IMR-90 (cell line): ENCODE measurements around the gene PANK4. TPM values are rescaled to one million over a fixed set of nuclear protein-coding genes. Genes with fewer than 3 reads are reported as not detected.

Experiments used
- ATAC-seq: fragments of 200-7000 bp; cut with Tn5 transposase; 2 replicates; pipeline ENCODE4 v1.9.1; 2020; ENCODE audit warnings: low read depth, mild to moderate bottlenecking, moderate library complexity
- BruUV-seq: library from RNA; stranded (reverse); fragments of 400-500 nt; replicated peaks from 2 replicates; lab custom pipeline; 2021; lab: Mats Ljungman, UMichigan
- CTCF ChIA-PET: fragments of 300-600 bp; formaldehyde crosslinking; extraction: SDS; loops from one replicate; lab custom pipeline; 2021; ENCODE audit warnings: antibody characterized with exemption; lab: Yijun Ruan, JAX
- POLR2A ChIA-PET: fragments of 300-600 bp; sonication (Branson Sonifier 250); formaldehyde crosslinking; loops from one replicate; lab custom pipeline; 2022; ENCODE audit warnings: antibody characterized with exemption; ENCODE audit not compliant: unreplicated experiment; lab: Charles Lee
- DNase-seq: peaks from one replicate; pipeline ENCODE4 v3.0.0; 2013
- H2AFZ ChIP-seq: replicated peaks from 2 replicates; pipeline ENCODE3; 2013; ENCODE audit warnings: low read length, mild to moderate bottlenecking; ENCODE audit not compliant: poor library complexity
- H2AK5ac ChIP-seq: 2 replicates; pipeline ENCODE4 v1.6.1; 2013; ENCODE audit warnings: low read depth, low read length, inconsistent platforms
- H2AK9ac ChIP-seq: replicated peaks from 2 replicates; pipeline ENCODE3; 2013; ENCODE audit warnings: mild to moderate bottlenecking, low read depth, low read length, moderate library complexity; ENCODE audit not compliant: poor library complexity
- H2BK120ac ChIP-seq: 2 replicates; pipeline ENCODE4 v1.6.1; 2013; ENCODE audit warnings: low read depth, low read length, inconsistent platforms
- H2BK15ac ChIP-seq: 3 replicates; pipeline ENCODE4 v1.6.1; 2013; ENCODE audit warnings: low read depth, low read length, inconsistent platforms
- H2BK20ac ChIP-seq: 2 replicates; pipeline ENCODE4 v1.6.1; 2013; ENCODE audit warnings: low read depth, mild to moderate bottlenecking, inconsistent platforms, low read length, moderate library complexity
- H2BK5ac ChIP-seq: 2 replicates; pipeline ENCODE4 v1.6.1; 2013; ENCODE audit warnings: mild to moderate bottlenecking, low read depth, low read length, inconsistent platforms; ENCODE audit not compliant: poor library complexity, severe bottlenecking
- H3K14ac ChIP-seq: replicated peaks from 2 replicates; pipeline ENCODE4 v1.6.1; 2013; ENCODE audit warnings: low read depth, low read length, inconsistent platforms
- H3K18ac ChIP-seq: 2 replicates; pipeline ENCODE4 v1.6.1; 2013; ENCODE audit warnings: low read depth, low read length, control low read depth
- H3K23ac ChIP-seq: 2 replicates; pipeline ENCODE4 v1.6.1; 2013; ENCODE audit warnings: low read depth, low read length, inconsistent platforms
- H3K27ac ChIP-seq: 2 replicates; pipeline ENCODE4 v1.5.1; 2013; ENCODE audit warnings: mild to moderate bottlenecking, control low read depth, low read length; ENCODE audit not compliant: insufficient read depth
- H3K27me3 ChIP-seq: 2 replicates; pipeline ENCODE4 v1.6.1; 2013; ENCODE audit warnings: low read length; ENCODE audit not compliant: control insufficient read depth, insufficient read depth
- H3K36me3 ChIP-seq: 2 replicates; pipeline ENCODE4 v1.6.1; 2013; ENCODE audit warnings: low read length, mixed read lengths; ENCODE audit not compliant: control insufficient read depth, insufficient read depth
- H3K4ac ChIP-seq: 2 replicates; pipeline ENCODE4 v1.6.1; 2013; ENCODE audit warnings: low read depth, low read length, inconsistent platforms
- H3K4me1 ChIP-seq: 2 replicates; pipeline ENCODE4 v1.6.1; 2013; ENCODE audit warnings: low read length, mixed read lengths; ENCODE audit not compliant: control insufficient read depth, insufficient read depth
- H3K4me2 ChIP-seq: 2 replicates; pipeline ENCODE4 v1.6.1; 2013; ENCODE audit warnings: low read depth, mild to moderate bottlenecking, control low read depth, low read length, moderate library complexity
- H3K4me3 ChIP-seq: 2 replicates; pipeline ENCODE4 v1.5.1; 2013; ENCODE audit warnings: low read depth, mild to moderate bottlenecking, control low read depth, low read length, moderate library complexity; ENCODE audit not compliant: insufficient read depth
- H3K56ac ChIP-seq: 2 replicates; pipeline ENCODE4 v1.6.1; 2013; ENCODE audit warnings: low read length, inconsistent platforms; ENCODE audit not compliant: insufficient read depth; ENCODE audit errors: extremely low read depth
- H3K79me1 ChIP-seq, 2 experiments: 2 replicates each; pipeline ENCODE4 v1.6.1; 2013; ENCODE audit warnings: low read length in 2 of 2, inconsistent platforms in 1 of 2, low read depth in 1 of 2
- H3K9ac ChIP-seq: 2 replicates; pipeline ENCODE4 v1.6.1; 2013; ENCODE audit warnings: low read depth, low read length, control low read depth
- H3K9me1 ChIP-seq: 2 replicates; pipeline ENCODE4 v1.6.1; 2013; ENCODE audit warnings: low read length, inconsistent platforms; ENCODE audit not compliant: insufficient read depth
- H3K9me3 ChIP-seq: 2 replicates; pipeline ENCODE4 v1.6.1; 2013; ENCODE audit warnings: low read length; ENCODE audit not compliant: control insufficient read depth, insufficient read depth
- H4K20me1 ChIP-seq: 2 replicates; pipeline ENCODE4 v1.6.1; 2013; ENCODE audit warnings: low read length, inconsistent platforms; ENCODE audit not compliant: insufficient read depth
- H4K5ac ChIP-seq: 2 replicates; pipeline ENCODE4 v1.6.1; 2013; ENCODE audit warnings: mild to moderate bottlenecking, low read depth, low read length, control low read depth
- H4K8ac ChIP-seq, 2 experiments: 2 replicates each; pipeline ENCODE4 v1.6.1; 2013; ENCODE audit warnings: low read depth in 2 of 2, low read length in 2 of 2, control low read depth in 1 of 2, inconsistent platforms in 1 of 2
- H4K91ac ChIP-seq: 2 replicates; pipeline ENCODE4 v1.6.1; 2013; ENCODE audit warnings: low read depth, low read length, inconsistent platforms; ENCODE audit not compliant: insufficient read depth
- CEBPB ChIP-seq: IDR thresholded peaks from 2 replicates; pipeline ENCODE4 v1.6.1; 2012; ENCODE audit warnings: low read depth, low read length, improper control_type of control experiment
- CHD1 ChIP-seq: IDR thresholded peaks from 2 replicates; pipeline ENCODE4 v1.6.1; 2012; ENCODE audit warnings: low read depth, low read length, improper control_type of control experiment
- FOS ChIP-seq: fragments of 150-350 bp; IDR thresholded peaks from 2 replicates; pipeline ENCODE4 v1.6.1; 2016; ENCODE audit warnings: low read depth, low read length
- MAZ ChIP-seq: IDR thresholded peaks from 2 replicates; pipeline ENCODE4 v1.6.1; 2012; ENCODE audit warnings: low read depth, mild to moderate bottlenecking, low read length, improper control_type of control experiment, moderate library complexity, borderline replicate concordance
- NFE2L2 ChIP-seq: fragments of 150-350 bp; IDR thresholded peaks from 2 replicates; pipeline ENCODE4 v1.6.1; 2016; ENCODE audit warnings: low read depth, mild to moderate bottlenecking, low read length
- WGBS, 2 experiments: methylation state at CpG; one replicate each; pipeline versions ENCODE4 v1.1.5 to v1.1.7; 2013; ENCODE audit warnings: missing lambda C conversion rate in 2 of 2; ENCODE audit not compliant: insufficient read length in 1 of 2; ENCODE audit errors: extremely low coverage in 2 of 2; 5-methylcytosine and 5-hydroxymethylcytosine counted together
- dilution Hi-C: fragments of 300-500 bp; cut with HindIII; formaldehyde crosslinking; loops from one replicate; pipeline ENCODE4 v1.14.3; 2018; ENCODE audit warnings: low sequenced_read_pairs; ENCODE audit not compliant: unreplicated experiment
- in situ Hi-C: fragments of 300-500 bp; cut with MboI; formaldehyde crosslinking; loops from 3 replicates; pipeline ENCODE4 v1.14.3; 2019; ENCODE audit warnings: low sequenced_read_pairs, inconsistent platforms, mixed read lengths
- intact Hi-C: fragments of 100-400 bp; cut with micrococcal nuclease; formaldehyde crosslinking; loops from 2 replicates; pipeline ENCODE4 v1.10.0; 2022
- polyA plus RNA-seq, 3 experiments: library from polyadenylated mRNA; depleted of rRNA; stranded (reverse); fragments of >200 nt; gene quantifications; 2 replicates each; pipeline ENCODE4 v1.2.3, GENCODE V29; 2012; ENCODE audit warnings: low replicate concordance in 1 of 3
- total RNA-seq: library from RNA; depleted of rRNA; stranded (reverse); fragments of >200 nt; gene quantifications from 2 replicates; pipeline ENCODE4 v1.2.3, GENCODE V29; 2012

Gene PANK4
- total and polyA plus RNA-seq, 2 of the 4 experiments (the other 2 are of a cell fraction): 14.0 to 18.5 TPM

GRCh38 chr1:2566101-2567045 lies 40.0 kb upstream of the PANK4 start (continued):
- TF ChIP-seq CEBPB: no peak

- no peaks in the 10 kb centered on the region for H3K36me3 ChIP-seq
- H4K8ac ChIP-seq: no peak overlapping the region
- DNase-seq: no peak
- in situ Hi-C loops (no loop called here), intact Hi-C loops (no loop called here), dilution Hi-C loops (no loop called here)
- CTCF ChIA-PET: no interaction called here
- no peak overlapping the region for H4K5ac ChIP-seq
- no peak overlapping the region for H2AK9ac ChIP-seq
- 53% methylated on average over 3 of the region's 14 CpGs; no CpG with 5 or more reads in 1 of the 2 experiments for WGBS, 2 experiments
- POLR2A ChIA-PET: no interaction called here
- no peak overlapping the region for H3K23ac ChIP-seq
- no peak overlapping the region for H3K18ac ChIP-seq
- no peak overlapping the region for H2BK15ac ChIP-seq
- H2BK120ac ChIP-seq: no peak overlapping the region
- H2BK5ac ChIP-seq: no peak overlapping the region
- no peak overlapping the region for H3K56ac ChIP-seq
- TF ChIP-seq CHD1 (no peak), NFE2L2 (no peak), FOS (no peak), MAZ (no peak)
- H3K27me3 ChIP-seq: peaks cover 21% of the 10 kb centered on the region
- H3K27ac ChIP-seq: no peak overlapping the region
- no peak overlapping the region for H3K9ac ChIP-seq
- H3K9me1 ChIP-seq: no peaks in the 10 kb centered on the region
- no peak overlapping the region for H3K4ac ChIP-seq
- H2AFZ ChIP-seq: no peak overlapping the region
- H2BK20ac ChIP-seq: no peak overlapping the region
- no peaks in the 10 kb centered on the region for H3K4me1 ChIP-seq
- H3K4me2 ChIP-seq: no peak overlapping the region
- no peak for ATAC-seq
- no peak overlapping the region for H2AK5ac ChIP-seq
- H3K9me3 ChIP-seq: no peaks in the 10 kb centered on the region
- no peak overlapping the region for H4K91ac ChIP-seq
- no peaks in the 10 kb centered on the region for H3K79me1 ChIP-seq
- BruUV-seq: no TSS peak
- no peaks in the 10 kb centered on the region for H4K20me1 ChIP-seq
- H3K4me3 ChIP-seq: no peak overlapping the region
- no peak overlapping the region for H3K14ac ChIP-seq
Observed at GRCh38 chr1:2564815-2565374, 38.5 kb upstream of the PANK4 start.
